Smooth muscle cell (in vitro differentiated cells): ENCODE data around the gene DDX25. TPM values are rescaled to one million over a fixed set of nuclear protein-coding genes. Genes with fewer than 3 reads are reported as not detected.

Experiments
- DNase-seq: peaks from one replicate; lab custom pipeline; 2025; ENCODE audit not compliant: unreplicated experiment; lab: John Stamatoyannopoulos, UW
- H2AFZ ChIP-seq: fragments of 200-600 bp; sonication (generic); 2 replicates; pipeline ENCODE4 v1.6.0; 2016; ENCODE audit warnings: antibody characterized with exemption, low read depth, mild to moderate bottlenecking
- H3F3A ChIP-seq: fragments of 200-600 bp; sonication (generic); 2 replicates; pipeline ENCODE4 v1.6.0; 2017; ENCODE audit warnings: antibody characterized with exemption, low read depth
- H3K27ac ChIP-seq: fragments of 200-600 bp; sonication (generic); 2 replicates; pipeline ENCODE4 v1.5.1; 2016; ENCODE audit warnings: low read depth, mild to moderate bottlenecking
- H3K27me3 ChIP-seq: fragments of 200-600 bp; sonication (generic); 2 replicates; pipeline ENCODE4 v1.6.1; 2016; ENCODE audit warnings: low read depth, mild to moderate bottlenecking
- H3K36me3 ChIP-seq: fragments of 200-600 bp; sonication (generic); 2 replicates; pipeline ENCODE4 v1.5.1; 2016; ENCODE audit warnings: low read depth
- H3K4me1 ChIP-seq: fragments of 200-600 bp; sonication (generic); 2 replicates; pipeline ENCODE4 v1.5.1; 2016; ENCODE audit warnings: low read depth
- H3K4me2 ChIP-seq: fragments of 200-600 bp; sonication (generic); 2 replicates; pipeline ENCODE4 v1.6.0; 2016; ENCODE audit warnings: mild to moderate bottlenecking
- H3K4me3 ChIP-seq: fragments of 200-600 bp; sonication (generic); 2 replicates; pipeline ENCODE4 v1.5.1; 2016; ENCODE audit warnings: mild to moderate bottlenecking
- H3K79me2 ChIP-seq: fragments of 200-600 bp; sonication (generic); 2 replicates; pipeline ENCODE4 v1.6.0; 2016; ENCODE audit warnings: low read depth, mild to moderate bottlenecking
- H3K9ac ChIP-seq: fragments of 200-600 bp; sonication (generic); 2 replicates; pipeline ENCODE4 v1.6.0; 2016; ENCODE audit warnings: low read depth
- H3K9me3 ChIP-seq: fragments of 200-600 bp; sonication (generic); replicated peaks from 2 replicates; pipeline ENCODE4 v1.5.1; 2016; ENCODE audit warnings: low read depth
- H4K20me1 ChIP-seq: fragments of 200-600 bp; sonication (generic); 2 replicates; pipeline ENCODE4 v1.6.0; 2016; ENCODE audit warnings: low read depth
- CTCF ChIP-seq: fragments of 200-600 bp; sonication (generic); IDR thresholded peaks from 2 replicates; pipeline ENCODE4 v1.5.1; 2017; ENCODE audit warnings: borderline replicate concordance, mild to moderate bottlenecking, antibody characterized with exemption; ENCODE audit not compliant: insufficient read depth, poor library complexity, severe bottlenecking
- WGBS: methylation state at CpG from one replicate; pipeline ENCODE4 v1.1.7; 2016; ENCODE audit warnings: low lambda C conversion rate; 5-methylcytosine and 5-hydroxymethylcytosine counted together
- polyA plus RNA-seq: library from polyadenylated mRNA; unstranded; fragments of >200 nt; fragmentation: Nextera tagmentation; extraction: Ambion mirVana; gene quantifications from 2 replicates; pipeline ENCODE4 v1.2.1, GENCODE V29; 2016
- total RNA-seq: library from RNA; depleted of rRNA; stranded (reverse); fragments of >200 nt; gene quantifications from 2 replicates; pipeline ENCODE4 v1.2.3, GENCODE V29; 2014

The DDX25 gene
- total and polyA plus RNA-seq, 2 experiments from 2014 or later, result 0.09 TPM; not detected in 1

GRCh38 chr11:125923012-125923579, 18.8 kb downstream of the DDX25 start:
- peak; percentile 83 for TF ChIP-seq CTCF
- Histone ChIP-seq H3K27ac (no peak overlapping the region), H3K79me2 (no peaks in the 10 kb centered on the region), H3F3A (no peaks in the 10 kb centered on the region), H3K27me3 (peaks cover 5% of the 10 kb centered on the region), H3K9ac (no peak overlapping the region), H2AFZ (no peak overlapping the region), H3K4me3 (no peak overlapping the region), H3K4me1 (no peaks in the 10 kb centered on the region), H3K9me3 (no peaks in the 10 kb centered on the region), H3K36me3 (no peaks in the 10 kb centered on the region), H4K20me1 (no peaks in the 10 kb centered on the region), H3K4me2 (no peak overlapping the region)
- WGBS, result 9% methylated on average over 8 of the region's 8 CpGs
- no peak for DNase-seq

- H3K36me3 ChIP-seq, result no peaks in the 10 kb centered on the region
- H2AFZ ChIP-seq, result no peak overlapping the region
- H3F3A ChIP-seq, result no peaks in the 10 kb centered on the region
- DNase-seq, result no peak
- no peaks in the 10 kb centered on the region for H4K20me1 ChIP-seq
- 95% methylated on average over 8 of the region's 8 CpGs for WGBS
- peaks cover 5% of the 10 kb centered on the region for H3K27me3 ChIP-seq
- no peaks in the 10 kb centered on the region for H3K79me2 ChIP-seq
- no peak overlapping the region for H3K4me2 ChIP-seq
- H3K27ac ChIP-seq, result no peak overlapping the region
- H3K4me3 ChIP-seq, result no peak overlapping the region
- H3K9me3 ChIP-seq, result no peaks in the 10 kb centered on the region
- no peaks in the 10 kb centered on the region for H3K4me1 ChIP-seq
- no peak overlapping the region for H3K9ac ChIP-seq
- no peak for TF ChIP-seq CTCF
Measured at GRCh38 chr11:125923633-125924032, 19.3 kb downstream of the DDX25 start.

- Histone ChIP-seq H3K4me2 (no peak overlapping the region), H3K27me3 (peaks cover 5% of the 10 kb centered on the region), H3K9ac (no peak overlapping the region), H3K36me3 (no peaks in the 10 kb centered on the region), H3F3A (no peaks in the 10 kb centered on the region), H3K4me1 (no peaks in the 10 kb centered on the region), H3K79me2 (no peaks in the 10 kb centered on the region), H3K9me3 (no peaks in the 10 kb centered on the region), H3K4me3 (no peak overlapping the region), H3K27ac (no peak overlapping the region), H4K20me1 (no peaks in the 10 kb centered on the region), H2AFZ (no peak overlapping the region)
- DNase-seq, result no peak
- no peak for TF ChIP-seq CTCF
- WGBS, result 93% methylated on average over 9 of the region's 9 CpGs
Measured at GRCh38 chr11:125924384-125925007, 20.2 kb downstream of the DDX25 start.

- Histone ChIP-seq H3K9me3 (no peaks in the 10 kb centered on the region), H3K36me3 (no peaks in the 10 kb centered on the region), H3K9ac (no peak overlapping the region), H3K79me2 (no peaks in the 10 kb centered on the region), H2AFZ (no peak overlapping the region), H3F3A (no peaks in the 10 kb centered on the region), H4K20me1 (no peaks in the 10 kb centered on the region), H3K27me3 (no peaks in the 10 kb centered on the region), H3K27ac (no peak overlapping the region), H3K4me3 (no peak overlapping the region), H3K4me1 (no peaks in the 10 kb centered on the region), H3K4me2 (no peak overlapping the region)
- no peak for DNase-seq
- TF ChIP-seq CTCF, result no peak
- WGBS, result 60% methylated on average over 6 of the region's 6 CpGs
Measured at GRCh38 chr11:125925247-125925740, 21.0 kb downstream of the DDX25 start.
